ENCODE results near the gene PYGO2. TPM values are rescaled to one million over a fixed set of nuclear protein-coding genes. Genes with fewer than 3 reads are reported as not detected.

Gene PYGO2, protein sequence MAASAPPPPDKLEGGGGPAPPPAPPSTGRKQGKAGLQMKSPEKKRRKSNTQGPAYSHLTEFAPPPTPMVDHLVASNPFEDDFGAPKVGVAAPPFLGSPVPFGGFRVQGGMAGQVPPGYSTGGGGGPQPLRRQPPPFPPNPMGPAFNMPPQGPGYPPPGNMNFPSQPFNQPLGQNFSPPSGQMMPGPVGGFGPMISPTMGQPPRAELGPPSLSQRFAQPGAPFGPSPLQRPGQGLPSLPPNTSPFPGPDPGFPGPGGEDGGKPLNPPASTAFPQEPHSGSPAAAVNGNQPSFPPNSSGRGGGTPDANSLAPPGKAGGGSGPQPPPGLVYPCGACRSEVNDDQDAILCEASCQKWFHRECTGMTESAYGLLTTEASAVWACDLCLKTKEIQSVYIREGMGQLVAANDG
- 10 to 100 TPM; 15.0 to 39.1 (median 15.4) TPM for polyA plus RNA-seq

DNA sequence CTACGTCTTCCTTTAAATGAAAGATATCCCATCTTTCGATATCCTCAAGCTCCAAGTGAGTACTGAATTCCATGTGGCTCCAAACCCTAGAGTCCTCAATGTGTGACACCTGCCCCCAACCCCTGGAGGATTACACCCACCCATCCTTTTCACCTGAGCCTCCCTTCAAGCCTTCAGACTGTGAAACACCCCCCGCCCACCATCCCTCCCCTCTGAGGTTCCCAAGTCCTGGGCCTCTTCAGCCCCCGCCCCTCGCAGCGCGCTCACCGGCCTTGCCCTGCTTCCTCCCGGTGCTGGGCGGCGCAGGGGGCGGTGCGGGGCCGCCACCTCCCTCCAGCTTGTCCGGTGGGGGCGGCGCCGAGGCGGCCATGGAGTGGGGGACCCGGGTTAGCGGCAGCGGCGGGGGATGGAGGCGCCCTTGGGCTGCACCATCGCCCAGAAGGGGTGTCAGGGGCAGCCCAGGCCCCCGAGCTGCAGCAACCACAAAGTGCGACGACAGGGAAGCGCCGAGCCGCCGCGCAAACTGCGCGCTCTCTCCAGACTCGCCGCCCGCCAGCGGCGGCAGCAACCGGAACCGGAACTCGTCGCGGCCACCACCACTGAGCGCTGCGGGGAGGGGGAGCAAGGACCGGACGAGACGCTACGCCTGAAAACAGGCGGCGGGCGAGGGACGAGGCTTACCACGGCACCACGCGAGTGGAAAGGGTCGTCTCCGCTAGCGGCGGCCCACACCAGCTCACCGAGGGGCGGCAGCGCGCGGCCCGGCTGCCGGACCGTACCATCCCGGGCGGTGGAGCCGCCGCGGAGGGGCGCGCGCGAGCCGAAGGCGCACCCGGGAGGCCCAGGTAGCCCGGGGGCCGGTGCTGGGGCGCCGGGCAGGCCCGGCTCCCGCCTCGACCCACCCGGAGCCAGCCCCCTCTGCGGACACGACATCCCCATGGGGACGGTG lies at the start of gene PYGO2:
TSS of gene PYGO2 (minus strand) at position 576 of the 949 bp plus-strand sequence. CDS start at position 370, 206 bp downstream.
- Mint-ChIP-seq H3K36me3 (peaks cover 0 to 11% (median 10%) of the 10 kb centered on the region in 3 donors), H3K4me1 (peaks cover 30 to 39% of the 10 kb centered on the region in 2 donors), H3K4me3 (peak within 1 kb of the TSS; percentile 90 to 95 (median 92)), H3K27ac (peak within 1 kb of the TSS; percentile 91 to 96 (median 95)), H3K9me3 (no peaks in the 10 kb centered on the region), H3K27me3 (ENCODE audit: low read depth in 3 of 3) (peaks cover 0 to 4% (median 2%) of the 10 kb centered on the region in 3 donors)
- DNase-seq = peak; percentile 84 to 86 (median 86)

DNA sequence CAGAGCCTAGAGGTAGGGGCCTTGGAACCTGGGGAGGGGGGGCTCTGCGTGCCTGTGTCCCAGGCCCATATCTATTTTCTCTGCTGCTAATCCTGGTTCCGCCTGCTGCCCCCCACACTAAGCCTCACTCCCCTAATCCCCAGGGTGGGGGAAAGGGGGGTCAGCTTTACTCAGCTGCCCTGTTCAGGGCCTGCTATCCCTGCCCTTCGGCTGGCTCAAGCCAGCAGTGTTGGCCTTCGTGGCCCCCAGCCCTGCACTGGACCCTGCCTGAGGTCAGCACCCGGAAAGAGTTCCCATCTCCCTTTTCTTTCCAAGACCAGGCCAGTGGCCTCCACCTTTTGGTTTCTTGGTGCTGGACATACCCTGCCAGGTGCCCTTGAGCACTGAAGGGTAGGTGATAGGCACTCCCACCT lies 49.4 kb upstream of the PYGO2 start:
- Mint-ChIP-seq H3K27ac (peak overlapping the region in 3 of 6 donors; percentile 26 to 51 (median 32)), H3K4me3 (peak overlapping the region in 3 of 5 donors; percentile 3 to 36 (median 18)), H3K9me3 (peaks cover 0 to 1% (median 0%) of the 10 kb centered on the region in 6 donors), H3K27me3 (ENCODE audit: low read depth in 3 of 3) (peaks cover 0 to 1% (median 0%) of the 10 kb centered on the region in 3 donors), H3K4me1 (peaks cover 60 to 66% of the 10 kb centered on the region in 2 donors), H3K36me3 (peaks cover 0 to 3% (median 0%) of the 10 kb centered on the region in 3 donors)
- DNase-seq = no peak

DNA sequence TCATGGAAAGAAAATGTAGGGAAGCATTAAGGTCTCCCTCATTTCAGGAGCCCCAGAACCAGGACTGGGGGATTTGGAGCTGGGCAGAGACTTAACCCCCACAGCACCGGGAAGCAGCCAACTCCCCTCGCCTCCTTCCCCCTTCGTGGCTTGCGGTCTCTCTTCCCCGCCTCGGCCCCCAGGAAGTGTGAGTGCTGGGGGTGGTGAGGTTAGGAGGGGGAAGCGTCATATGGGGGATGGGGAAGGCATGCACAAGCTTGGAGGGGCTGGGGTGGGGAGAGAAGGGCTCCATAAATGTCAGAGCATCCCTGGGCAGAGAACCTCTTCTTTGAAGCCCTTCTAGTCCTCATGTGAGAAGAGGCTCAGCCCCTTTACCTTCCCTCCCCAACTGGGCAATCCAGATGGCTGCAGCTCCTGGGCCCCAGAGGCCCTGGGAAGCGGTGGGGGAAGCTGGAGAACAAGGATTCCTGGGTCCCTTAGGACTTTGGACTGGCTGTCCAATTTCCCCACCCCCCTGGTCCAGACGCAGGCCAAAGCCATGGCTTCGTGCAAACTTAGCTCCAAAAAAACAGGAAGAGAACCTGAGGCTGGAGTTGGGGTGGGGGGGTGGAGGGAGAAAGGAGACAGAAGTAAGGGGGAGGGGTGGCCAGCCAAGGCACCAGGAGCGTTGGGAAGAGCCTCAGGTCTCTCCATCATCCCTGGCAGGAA lies 48.8 kb upstream of the PYGO2 start:
- H3K27ac Mint-ChIP-seq = peak overlapping the region in 4 of 6 donors; percentile 16 to 93 (median 72)
- peak overlapping the region; percentile 43 to 53 (median 51) for H3K4me3 Mint-ChIP-seq
- H3K36me3 Mint-ChIP-seq = no peaks in the 10 kb centered on the region
- no peak for DNase-seq
- H3K4me1 Mint-ChIP-seq = peaks cover 64 to 67% of the 10 kb centered on the region in 2 donors
- H3K27me3 Mint-ChIP-seq (ENCODE audit: low read depth in 3 of 3) = peaks cover 0 to 1% (median 0%) of the 10 kb centered on the region in 3 donors
- peaks cover 0 to 1% (median 0%) of the 10 kb centered on the region in 6 donors for H3K9me3 Mint-ChIP-seq

DNA sequence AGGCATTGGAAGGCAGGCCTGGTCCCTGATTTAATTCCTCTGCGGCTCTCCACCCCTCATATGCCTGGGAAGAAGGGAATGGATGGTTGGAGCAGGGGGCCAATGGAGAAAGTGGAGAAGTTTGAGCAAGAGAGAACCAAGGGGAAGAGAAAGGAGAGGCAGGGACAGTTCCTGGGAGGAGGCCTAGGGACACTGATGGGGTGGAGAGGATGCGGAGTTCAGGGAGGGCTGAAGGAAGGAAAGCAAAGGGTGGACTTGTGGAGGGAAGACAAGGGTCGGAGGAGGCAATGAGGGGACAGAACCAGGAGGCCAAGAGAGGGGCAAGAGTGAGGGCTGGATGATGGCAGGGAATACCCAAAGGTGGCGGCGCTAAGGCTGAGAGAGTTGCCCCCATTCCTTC lies 48.2 kb upstream of the PYGO2 start:
- Mint-ChIP-seq H3K27me3 (ENCODE audit: low read depth in 3 of 3) (peaks cover 0 to 1% (median 0%) of the 10 kb centered on the region in 3 donors), H3K36me3 (no peaks in the 10 kb centered on the region), H3K4me3 (peak overlapping the region; percentile 43 to 52 (median 50)), H3K27ac (peak overlapping the region in 5 of 6 donors; percentile 13 to 93 (median 60)), H3K4me1 (peaks cover 68 to 70% of the 10 kb centered on the region in 2 donors), H3K9me3 (peaks cover 0 to 1% (median 0%) of the 10 kb centered on the region in 6 donors)
- DNase-seq = no peak

DNA sequence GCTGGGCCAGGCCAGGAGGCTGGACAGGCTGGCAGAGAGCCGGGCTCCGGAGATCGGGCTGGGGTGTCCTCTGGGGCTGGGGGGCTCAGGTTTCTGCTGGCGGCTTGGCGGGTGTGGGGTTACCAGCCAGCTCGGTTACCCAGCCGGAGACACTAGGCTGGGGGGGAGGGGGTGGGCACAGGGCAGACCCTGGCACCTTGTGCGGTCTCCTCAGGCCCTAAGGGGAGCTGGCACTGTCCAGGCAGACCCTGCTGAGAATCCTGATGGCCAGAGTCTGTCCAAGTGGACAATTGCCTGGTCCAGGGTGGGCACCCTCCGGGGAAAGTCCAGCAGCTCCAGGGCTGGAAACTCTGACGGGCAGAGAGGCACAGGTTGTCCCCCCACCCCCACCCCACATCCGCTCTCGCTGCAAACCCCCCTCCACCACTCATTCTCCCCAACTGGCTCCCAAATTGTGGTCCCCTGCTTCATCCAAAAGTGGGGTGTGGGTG lies 47.7 kb upstream of the PYGO2 start:
- Mint-ChIP-seq H3K4me1 (peaks cover 72 to 74% of the 10 kb centered on the region in 2 donors), H3K27ac (peak overlapping the region in 3 of 6 donors; percentile 16 to 93 (median 60)), H3K27me3 (ENCODE audit: low read depth in 3 of 3) (peaks cover 0 to 1% (median 1%) of the 10 kb centered on the region in 3 donors), H3K4me3 (peak overlapping the region in 2 of 5 donors; percentile 35 to 51), H3K36me3 (no peaks in the 10 kb centered on the region), H3K9me3 (peaks cover 0 to 1% (median 0%) of the 10 kb centered on the region in 6 donors)
- DNase-seq = no peak

DNA sequence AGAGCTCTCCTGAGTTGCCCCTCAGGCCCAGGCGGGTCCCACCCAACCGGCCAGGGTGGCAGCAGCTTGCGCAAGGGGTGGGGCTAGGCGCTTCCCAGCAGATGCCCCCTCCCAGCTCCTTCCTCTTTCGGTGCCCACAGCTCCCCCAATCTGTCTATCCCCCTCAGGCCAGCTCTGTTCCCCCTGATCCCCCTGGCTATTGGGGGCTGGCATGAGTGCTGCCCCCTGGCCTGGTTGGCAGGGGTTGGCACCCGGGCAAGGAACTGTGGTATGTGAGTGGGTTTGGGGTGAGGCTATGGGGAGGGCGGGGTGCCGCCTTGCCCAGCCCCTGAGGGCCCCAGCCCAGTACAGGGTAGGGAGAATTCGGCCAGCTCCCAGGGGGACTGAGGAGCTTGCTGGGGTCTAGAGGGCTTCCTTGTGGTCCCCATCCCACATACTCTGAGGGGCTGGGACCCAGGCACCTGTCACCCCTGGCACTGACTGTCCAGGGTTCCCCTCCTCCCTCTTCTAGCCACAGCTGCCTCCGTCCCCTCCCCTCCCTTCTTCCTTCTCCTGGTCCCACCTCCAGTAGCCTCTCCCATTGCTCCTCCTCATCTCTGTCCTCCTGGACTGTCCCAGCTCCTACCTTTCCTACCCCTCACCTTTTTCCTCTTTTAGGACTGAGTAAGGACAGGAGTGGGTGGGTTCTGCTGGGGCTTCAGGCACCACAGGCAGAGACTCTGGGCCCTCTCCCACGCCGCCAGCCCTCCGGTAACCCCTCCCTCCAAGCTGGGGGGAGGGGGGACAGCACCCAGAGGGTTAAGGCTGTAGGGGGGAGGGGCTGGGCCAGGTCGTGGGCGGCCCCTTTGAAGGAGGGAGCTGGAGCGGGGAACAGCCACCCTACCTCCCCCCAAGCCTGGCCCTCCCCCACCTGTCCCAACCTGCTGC lies 46.7 kb upstream of the PYGO2 start:
- H3K4me1 Mint-ChIP-seq = peaks cover 70 to 74% of the 10 kb centered on the region in 2 donors
- peaks cover 0 to 2% (median 1%) of the 10 kb centered on the region in 3 donors for H3K27me3 Mint-ChIP-seq (ENCODE audit: low read depth in 3 of 3)
- DNase-seq = no peak
- H3K9me3 Mint-ChIP-seq = peaks cover 0 to 1% (median 0%) of the 10 kb centered on the region in 6 donors
- no peak overlapping the region for H3K4me3 Mint-ChIP-seq
- no peaks in the 10 kb centered on the region for H3K36me3 Mint-ChIP-seq
- peak overlapping the region in 1 of 6 donors; percentile 38 for H3K27ac Mint-ChIP-seq

DNA sequence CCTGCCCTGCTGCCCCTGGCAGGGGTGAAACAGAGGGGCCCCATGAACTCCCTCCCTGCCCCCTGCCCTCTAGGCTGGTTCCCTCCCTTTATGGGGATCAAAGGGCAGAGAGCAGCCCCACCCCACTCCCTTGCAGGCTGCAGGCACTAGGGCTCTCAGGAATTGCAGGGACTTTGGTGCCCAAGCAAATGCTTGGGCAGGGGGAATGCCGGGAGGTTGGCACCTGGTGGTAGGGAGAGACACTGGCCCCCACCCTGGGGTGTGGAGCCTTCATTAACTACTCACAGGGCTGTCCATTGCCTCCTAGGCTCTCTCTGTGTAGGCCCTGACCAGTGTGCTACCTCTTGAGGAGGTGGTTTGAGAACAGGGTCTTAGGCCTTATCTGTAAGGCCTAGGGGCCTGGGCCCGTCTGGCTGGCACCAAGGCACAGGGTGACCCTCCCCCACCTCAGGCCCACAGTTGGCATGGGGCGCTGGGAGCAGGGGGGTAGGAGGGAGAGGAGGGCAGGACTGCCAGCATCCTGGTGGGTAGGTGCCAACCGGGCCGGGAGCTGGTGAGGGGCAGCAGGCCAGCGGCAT lies 45.8 kb upstream of the PYGO2 start:
- Mint-ChIP-seq H3K9me3 (peaks cover 0 to 1% (median 0%) of the 10 kb centered on the region in 6 donors), H3K4me3 (no peak overlapping the region), H3K27ac (no peak overlapping the region), H3K36me3 (no peaks in the 10 kb centered on the region), H3K4me1 (peaks cover 62 to 65% of the 10 kb centered on the region in 2 donors), H3K27me3 (ENCODE audit: low read depth in 3 of 3) (peaks cover 0 to 2% (median 1%) of the 10 kb centered on the region in 3 donors)
- DNase-seq = no peak

DNA sequence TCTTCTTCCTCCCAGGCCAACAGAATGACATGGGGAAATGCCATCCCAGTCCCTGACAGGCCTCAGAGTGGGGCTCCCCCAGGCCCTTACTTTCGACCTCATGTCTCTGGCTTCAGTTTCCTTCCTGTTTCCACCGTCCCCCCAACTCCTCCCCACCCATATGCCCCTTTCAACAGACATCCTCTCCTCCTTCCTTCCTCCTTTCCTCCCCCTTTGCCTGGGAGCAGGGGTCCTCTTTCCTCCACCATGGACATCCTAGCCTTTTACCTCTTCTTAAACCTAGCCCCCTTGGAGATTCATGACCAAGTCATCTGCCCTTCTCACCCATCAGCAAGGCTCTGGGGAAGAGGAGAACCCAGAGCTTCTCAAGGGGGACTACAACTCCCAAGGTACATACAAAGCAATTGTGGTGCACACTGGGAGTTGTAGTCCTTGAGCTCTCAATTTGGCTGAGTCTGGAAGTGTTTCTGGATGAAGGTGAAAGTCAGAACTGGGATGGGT lies 45.1 kb upstream of the PYGO2 start:
- Mint-ChIP-seq H3K27me3 (ENCODE audit: low read depth in 3 of 3) (peaks cover 0 to 3% (median 2%) of the 10 kb centered on the region in 3 donors), H3K36me3 (no peaks in the 10 kb centered on the region), H3K9me3 (peaks cover 0 to 1% (median 0%) of the 10 kb centered on the region in 6 donors), H3K27ac (peak overlapping the region; percentile 61 to 91 (median 80)), H3K4me3 (peak overlapping the region in 4 of 5 donors; percentile 7 to 63 (median 27)), H3K4me1 (peaks cover 58 to 60% of the 10 kb centered on the region in 2 donors)
- DNase-seq = no peak

DNA sequence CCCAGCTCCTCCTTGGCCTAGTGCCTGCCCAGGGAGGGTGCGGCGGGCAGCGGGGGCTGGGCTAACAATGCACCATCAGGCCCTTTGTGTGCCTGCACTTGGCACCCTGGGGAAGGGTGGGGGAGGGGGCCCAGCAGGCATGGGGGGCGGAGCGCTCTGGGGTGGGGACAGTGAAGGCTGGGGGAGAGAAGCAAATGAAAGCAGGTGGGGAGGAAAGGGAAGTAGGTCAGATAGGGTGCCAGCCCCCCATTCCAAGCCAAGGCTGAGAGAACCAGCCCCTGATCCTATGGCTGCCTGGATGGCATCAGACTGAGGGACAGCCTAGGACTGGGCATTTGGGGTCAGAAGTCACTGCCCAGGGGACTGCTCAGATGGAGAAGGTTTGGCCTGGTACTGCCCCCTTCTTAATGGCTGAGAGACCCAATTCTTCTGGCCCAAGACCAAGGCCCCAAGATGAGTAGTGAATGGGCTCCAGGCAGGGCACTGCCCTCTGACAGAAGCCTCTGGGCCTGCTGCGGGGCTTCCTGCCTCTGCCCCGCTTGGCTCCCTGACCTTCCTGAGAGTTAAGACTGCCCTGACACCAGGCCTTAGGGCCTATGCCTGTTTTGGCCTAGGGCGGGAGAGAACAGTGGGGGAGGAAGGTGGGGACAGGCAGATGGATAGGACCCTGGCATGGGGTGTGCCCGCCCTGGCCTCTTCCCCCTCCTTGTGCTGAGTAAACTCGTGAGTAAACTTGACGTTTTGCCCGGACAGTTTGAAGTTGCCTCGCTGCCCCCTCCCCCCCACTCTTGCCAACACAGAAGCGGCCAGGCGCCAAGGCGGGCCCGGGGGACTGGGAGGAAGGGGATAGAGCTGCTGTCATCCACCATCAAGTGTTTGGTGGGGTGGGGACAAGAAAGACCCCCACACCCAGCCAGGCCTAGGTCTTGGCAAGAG lies 43.8 kb upstream of the PYGO2 start:
- peak overlapping the region; percentile 61 to 91 (median 82) for H3K27ac Mint-ChIP-seq
- no peak for DNase-seq
- H3K36me3 Mint-ChIP-seq = no peaks in the 10 kb centered on the region
- peaks cover 0 to 5% (median 2%) of the 10 kb centered on the region in 3 donors for H3K27me3 Mint-ChIP-seq (ENCODE audit: low read depth in 3 of 3)
- H3K4me3 Mint-ChIP-seq = peak overlapping the region; percentile 27 to 62 (median 58)
- peaks cover 0 to 1% (median 0%) of the 10 kb centered on the region in 6 donors for H3K9me3 Mint-ChIP-seq
- peaks cover 52 to 54% of the 10 kb centered on the region in 2 donors for H3K4me1 Mint-ChIP-seq

DNA sequence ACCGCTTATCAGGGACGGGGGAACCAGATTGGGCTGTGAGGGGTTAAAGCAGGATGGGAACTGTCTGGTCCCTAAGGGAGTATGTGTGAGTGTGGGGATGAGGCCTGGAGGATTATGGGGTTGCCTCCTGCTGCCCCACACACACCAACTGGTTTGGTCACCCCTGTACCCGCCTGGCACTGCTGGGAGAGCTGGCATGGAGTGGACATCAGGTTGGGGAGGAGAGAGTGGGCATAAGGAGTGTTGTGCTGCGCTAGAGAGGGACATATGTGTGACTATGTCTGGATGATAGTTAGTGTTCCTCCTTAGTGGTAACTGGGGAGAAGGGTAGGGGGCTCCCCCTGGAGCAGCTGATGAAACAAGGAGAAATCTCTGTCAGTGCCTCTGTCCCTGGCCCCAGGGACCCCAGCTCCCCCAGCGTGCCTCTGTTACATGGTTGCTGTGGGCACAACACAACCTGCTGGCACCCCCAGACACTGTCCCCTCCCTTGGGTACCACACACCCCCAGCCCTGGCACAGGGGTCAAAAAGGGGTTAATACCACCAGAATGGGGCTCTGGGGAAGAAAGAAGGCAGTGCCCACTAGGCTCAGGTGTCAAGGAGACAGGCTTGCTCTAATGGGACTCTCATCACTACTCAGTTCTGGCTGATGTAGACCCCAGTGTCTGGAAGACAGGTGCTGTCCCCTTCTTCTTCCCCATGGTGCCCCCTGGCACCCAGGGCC lies 42.9 kb upstream of the PYGO2 start:
- H3K9me3 Mint-ChIP-seq = peaks cover 0 to 1% (median 0%) of the 10 kb centered on the region in 6 donors
- H3K27me3 Mint-ChIP-seq (ENCODE audit: low read depth in 3 of 3) = peaks cover 2 to 8% (median 2%) of the 10 kb centered on the region in 3 donors
- H3K36me3 Mint-ChIP-seq = no peaks in the 10 kb centered on the region
- H3K4me1 Mint-ChIP-seq = peaks cover 51 to 54% of the 10 kb centered on the region in 2 donors
- peak overlapping the region; percentile 79 to 98 (median 95) for H3K4me3 Mint-ChIP-seq
- no peak for DNase-seq
- H3K27ac Mint-ChIP-seq = peak overlapping the region; percentile 87 to 92 (median 88)

All from immature natural killer cell (primary cell).